Amygdala (tissue), 56 donors: Measurements from ENCODE around the gene RAB11A.

Source experiments
- DNase-seq, 56 donors: peaks; one replicate each; lab custom pipeline; 2025; lab: John Stamatoyannopoulos, UW

RAB11A gene

DNA sequence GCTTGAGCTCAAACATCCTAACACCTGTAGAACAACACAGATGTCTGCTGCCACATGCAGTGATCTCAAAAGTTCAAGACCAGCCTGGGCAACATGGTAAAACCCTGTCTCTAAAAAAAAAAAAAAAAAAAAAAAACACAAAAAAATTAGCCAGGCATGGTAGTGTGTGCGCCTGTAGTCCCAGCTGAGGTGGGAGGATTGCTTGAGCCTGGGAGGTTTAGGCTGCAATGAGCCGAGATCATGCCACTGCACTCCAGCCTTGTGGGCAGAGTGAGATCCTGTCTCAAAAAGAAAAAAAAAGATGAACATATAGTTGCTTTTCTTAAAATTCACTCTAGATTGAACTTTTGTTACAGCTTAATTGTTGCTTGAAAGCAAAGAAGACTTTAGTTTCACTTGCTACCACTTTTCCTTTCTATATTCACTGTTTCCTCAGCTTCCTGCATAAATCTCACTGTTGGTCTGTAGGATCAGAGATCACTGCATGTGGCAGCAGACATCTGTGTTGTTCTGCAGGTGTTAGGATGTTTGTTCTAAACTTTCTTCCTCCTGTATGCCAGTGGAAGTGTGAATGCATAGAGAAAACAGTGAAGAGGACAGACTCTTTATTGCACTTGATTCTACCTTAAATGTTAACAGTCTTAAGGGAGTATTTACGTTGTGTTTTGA, 12.6 kb downstream of the RAB11A start:
- no peak for DNase-seq

DNA sequence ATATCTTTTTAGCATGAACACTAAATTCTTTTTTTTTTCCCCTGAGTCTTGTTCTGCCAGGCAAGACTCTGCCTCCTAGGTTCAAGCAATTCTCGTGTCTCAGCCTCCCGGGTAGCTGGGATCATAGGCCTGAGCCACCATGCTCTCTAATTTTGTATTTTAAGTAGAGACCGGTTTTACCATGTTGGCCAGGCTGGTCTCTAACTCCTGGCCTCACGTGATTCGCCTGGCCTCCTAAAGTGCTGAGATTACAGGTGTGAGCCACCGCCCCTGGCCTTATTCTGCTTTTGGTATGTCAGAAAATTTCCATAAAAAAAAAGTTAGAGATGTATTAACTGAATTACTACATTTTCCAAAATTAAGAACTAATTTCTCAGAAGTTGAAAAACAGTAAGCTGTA, 14.3 kb downstream of the RAB11A start:
- no peak for DNase-seq

DNA sequence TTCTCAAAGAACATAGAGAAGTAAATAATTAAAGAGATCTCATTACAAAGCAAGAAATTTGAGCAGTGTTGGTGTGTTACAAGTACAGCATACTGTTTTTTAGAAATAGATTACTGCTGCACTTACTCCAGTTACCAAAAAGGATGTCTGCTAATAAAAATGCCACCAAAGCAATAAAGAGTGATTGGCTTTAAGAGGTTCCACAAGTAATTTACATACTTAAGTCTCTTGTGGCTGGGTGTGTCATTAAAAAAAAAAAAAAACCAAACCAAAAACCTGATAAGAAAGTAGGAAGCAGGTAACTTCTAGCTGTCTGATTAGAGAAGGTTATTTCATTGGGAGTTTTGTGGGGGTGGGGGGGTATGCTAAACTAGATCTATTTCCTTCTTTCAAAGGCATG, 15.2 kb downstream of the RAB11A start:
- DNase-seq = no peak

DNA sequence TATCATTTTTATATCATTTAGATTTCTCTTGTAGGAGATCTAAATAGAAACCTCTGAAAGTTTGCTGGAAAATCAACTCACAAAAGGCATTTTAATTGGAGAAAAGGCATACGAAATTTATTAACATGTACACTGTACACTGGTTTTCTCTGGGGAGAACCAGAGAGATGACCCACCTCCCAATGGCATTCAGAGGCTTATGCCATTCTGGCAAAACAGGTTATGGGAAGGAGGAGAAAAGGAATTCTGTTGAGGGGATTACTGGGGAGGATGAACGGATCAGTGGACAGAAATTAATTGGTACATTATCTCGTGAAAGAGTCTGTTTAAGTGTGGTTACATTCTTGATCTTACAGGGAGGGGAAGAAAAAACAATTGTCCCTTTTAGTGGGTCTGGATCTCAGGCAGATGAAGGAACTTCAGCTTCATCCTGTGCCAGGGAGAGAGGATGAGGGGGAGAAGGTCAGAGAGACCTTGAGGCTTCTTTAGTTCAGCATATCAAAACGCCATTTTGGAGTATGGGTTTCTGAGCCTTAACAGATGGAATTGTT, 16.5 kb downstream of the RAB11A start:
- no peak for DNase-seq

DNA sequence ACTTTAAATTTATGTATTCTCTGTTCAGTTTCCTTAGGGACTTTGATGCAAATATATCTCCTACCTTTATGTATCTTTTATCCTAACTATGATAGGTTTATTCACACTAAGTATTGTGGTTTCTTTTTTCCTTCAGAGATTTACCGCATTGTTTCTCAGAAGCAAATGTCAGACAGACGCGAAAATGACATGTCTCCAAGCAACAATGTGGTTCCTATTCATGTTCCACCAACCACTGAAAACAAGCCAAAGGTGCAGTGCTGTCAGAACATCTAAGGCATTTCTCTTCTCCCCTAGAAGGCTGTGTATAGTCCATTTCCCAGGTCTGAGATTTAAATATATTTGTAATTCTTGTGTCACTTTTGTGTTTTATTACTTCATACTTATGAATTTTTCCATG, 18.3 kb downstream of the RAB11A start:
- DNase-seq = no peak

DNA sequence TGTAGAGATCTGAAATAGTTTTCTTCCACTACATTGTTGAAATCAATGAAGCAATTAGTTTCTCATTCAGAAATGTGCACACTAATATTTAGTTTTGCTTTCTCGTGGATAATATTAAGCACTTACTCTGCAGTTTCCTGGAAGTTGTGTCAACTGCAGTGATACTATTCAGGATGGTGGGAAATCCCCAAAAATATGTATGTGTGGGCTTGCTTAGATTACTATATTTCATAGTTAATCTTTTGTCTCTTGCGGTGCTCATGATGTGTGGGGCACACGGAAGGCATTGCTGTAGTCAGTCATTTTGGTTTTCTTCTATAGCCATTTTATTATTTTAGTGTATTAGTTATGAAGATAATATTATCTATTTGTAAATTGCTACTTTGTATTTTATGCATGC, 19.7 kb downstream of the RAB11A start:
- no peak for DNase-seq

DNA sequence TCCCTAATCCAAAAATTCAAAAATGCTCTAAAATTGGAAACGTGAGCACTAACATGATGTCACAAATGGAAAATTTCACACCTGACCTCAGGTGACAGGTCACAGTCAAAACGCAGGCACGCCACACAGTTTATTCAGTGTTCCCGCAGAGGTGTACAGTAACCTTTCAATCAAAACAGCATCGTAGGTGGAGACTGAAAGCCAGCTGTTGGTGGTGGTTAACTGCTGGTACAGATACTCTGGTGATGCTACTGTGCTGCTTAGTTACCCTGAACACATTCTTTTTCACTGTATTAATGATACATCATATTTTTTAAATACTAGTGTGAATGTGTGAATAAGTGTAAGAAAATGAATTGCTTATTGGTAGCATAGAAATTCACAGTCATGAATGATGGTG, 23.8 kb downstream of the RAB11A start:
- DNase-seq = no peak

DNA sequence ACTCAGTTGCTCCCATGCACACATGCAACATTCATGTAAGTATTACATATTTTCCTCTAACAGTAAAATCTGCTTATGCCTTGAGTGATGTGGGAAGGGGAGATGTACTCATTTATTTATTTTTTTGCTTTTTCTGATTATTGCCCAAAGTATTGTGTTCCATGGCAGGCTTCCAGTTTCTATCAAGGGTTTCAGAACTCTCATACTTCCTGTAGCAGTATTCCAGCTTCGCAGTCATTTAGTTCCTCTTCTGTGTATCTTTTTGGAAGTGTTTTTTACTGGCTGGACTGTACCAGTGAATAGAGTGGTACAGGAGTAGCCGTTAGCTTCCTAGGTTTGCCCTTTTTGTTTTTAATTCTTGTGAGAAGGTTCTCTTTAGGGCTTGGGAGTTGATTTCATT, 26.9 kb downstream of the RAB11A start:
- no peak for DNase-seq

DNA sequence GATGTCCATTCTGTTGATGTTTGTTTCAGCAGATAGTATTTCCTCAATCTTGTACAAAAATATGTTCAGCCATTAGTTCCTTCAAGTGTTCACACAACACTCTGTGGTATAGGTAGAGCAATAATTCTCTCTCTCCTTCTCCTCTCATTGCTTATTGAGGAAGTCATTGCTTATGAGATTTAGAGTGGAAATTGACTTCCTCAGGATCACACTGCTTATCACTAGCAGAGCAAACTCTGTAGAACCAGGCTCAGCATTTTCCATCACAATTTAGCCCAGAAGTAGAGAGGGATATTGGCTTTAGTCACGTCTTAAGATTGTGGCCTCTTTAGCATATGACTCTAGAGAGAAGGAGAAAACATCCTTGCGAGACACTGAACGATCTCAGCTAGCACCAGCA, 31.2 kb downstream of the RAB11A start:
- DNase-seq = no peak

DNA sequence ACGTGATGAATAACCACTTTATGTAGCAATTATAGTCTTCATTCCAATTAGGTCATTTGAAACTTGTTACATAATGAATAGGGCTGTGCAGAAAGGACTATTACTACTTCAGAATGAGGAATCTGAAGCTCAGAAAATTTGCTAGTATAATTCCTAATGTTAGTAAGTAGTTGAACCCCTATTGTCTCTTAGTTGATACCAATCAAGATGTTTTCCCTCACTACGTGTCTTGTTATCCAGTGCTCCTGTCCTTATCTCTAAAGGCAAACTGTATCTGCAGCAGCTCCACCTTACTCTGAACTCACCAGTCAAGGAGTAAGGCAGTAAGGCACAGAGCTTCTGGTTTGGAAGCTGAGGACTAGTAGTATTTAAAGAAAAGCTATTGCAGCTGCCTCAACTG, 32.0 kb downstream of the RAB11A start:
- DNase-seq = no peak

DNA sequence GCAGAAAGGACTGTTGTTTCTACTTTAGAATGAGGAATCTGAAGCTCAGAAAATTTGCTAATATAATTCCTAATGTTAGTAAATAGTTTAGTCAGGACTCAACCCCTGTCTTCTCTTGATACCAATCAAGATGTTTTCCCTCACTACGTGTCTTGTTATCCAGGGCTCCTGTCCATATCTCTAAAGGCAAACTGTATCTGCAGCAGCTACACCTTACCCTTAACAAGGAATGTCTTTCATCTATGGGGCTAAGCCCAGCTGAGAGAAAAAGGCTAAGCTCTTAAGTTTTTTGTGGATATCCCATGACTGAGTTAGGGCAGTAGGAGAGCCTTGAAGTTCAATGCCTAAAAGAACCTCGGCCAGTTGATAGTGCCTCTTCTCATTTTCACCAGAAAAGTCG, 32.5 kb downstream of the RAB11A start:
- DNase-seq = no peak

DNA sequence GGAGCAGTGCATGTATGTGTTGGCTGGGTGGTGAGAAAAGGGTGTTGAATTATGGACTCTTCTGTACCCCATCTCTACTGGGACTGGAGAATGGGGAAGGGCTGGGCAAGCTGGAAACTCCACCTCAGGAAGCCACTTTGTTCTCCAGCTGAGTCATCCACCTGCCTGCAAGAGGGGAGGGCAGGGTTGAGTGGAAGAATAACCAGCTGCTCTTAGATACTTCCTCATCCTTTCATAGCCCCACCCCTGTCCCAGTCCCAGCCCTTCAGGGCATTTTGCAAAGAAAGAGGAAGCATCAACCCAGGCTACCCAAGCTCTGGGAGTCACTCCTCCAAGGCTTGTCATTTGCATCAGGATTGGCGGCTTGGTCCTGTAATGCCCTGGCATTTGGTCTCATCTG, 33.1 kb downstream of the RAB11A start:
- DNase-seq = peak in 2 of 56 donors; percentile 31 to 51

DNA sequence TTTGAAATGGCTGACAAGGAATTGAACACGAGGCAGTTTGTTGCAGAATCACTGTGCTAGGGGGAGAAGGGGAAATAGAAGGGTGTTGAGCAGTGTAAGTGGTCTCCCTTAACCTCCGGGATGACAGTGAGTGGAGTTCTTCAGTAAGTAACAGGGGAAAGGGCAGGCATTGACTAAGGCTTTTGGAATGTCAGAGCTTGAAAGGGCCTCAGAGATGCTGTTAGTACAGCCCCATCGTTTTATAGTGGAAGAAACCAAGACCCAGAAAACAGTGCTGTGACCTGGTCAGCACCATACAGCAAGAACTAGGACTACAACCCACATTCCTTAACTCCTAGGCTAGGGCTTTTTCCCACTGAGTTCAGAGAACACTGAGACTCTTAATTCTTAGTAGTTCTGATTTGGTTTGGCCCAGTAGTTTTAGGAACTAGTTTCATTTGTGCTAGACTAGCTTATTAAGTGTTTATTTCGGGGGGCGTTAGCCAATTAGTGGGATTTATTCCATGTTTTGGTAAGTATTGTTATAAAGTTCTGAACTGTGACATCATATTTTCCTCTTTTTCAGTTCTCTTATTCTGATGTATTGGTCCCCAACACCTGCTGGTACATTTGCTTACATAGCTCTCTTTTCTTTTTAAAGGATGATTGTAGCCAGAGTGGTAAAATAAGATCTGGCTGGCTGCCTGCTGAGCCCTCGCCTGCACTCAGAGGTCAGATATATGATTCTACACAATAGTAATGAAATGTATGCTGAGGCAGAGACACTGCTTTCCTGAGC, 34.2 kb downstream of the RAB11A start:
- no peak for DNase-seq

DNA sequence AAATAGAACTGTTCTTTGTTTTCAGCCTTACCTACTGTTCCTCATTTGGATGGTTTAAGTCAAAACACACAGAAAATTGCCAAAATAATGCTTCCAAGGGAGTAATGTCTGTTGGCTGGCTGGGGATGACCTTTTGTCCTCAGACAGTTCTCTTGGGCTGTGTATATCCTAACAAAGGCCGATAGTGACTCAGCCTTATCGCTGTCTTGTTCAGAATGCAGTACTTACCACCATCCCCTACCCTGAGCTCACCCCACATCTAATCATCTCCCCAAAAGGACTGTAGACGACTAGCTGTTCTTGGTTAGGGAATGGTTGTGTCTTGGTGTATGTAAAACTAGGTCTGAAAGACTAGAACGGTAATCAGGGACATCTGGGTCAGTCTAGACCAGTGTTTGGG, 35.0 kb downstream of the RAB11A start:
- DNase-seq = no peak

DNA sequence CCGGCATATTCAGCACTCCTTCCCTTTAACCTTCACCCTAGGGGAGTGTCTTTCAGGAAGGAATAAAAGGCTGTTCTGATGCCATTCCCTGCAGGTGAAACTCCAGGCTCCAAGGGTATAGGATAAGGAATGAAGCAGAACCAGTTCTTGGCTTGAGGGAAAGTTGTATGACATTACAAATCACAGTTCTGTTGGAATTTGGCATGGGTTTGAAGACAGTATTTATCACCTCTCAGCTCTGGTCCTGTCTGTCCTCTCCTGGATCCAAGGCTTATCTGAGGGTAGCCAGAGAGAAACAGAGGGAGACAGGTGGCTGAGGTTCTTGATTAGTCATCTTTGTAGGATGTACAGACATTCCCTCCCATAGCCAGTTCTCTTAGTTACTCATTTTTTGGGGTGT, 37.1 kb downstream of the RAB11A start:
- DNase-seq = no peak

DNA sequence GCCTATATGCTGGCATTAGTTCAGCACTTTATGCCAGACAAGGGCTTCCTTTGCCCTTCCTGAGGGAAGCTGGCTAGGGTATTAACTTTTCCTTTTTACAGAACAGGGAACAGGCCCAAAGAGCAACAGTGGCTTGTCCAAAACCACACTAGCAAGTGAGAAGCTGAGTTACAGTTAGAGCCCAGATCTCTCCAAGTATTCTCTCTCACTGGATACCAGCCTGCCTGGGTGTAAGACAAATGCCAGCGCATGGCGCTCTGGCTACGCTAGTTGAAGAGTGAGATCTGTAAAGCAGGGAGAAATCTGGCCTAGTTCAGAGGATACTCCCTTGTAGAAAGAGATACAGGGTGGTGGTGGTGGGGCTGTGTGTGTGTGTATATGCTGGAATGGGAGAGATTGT, 38.4 kb downstream of the RAB11A start:
- no peak for DNase-seq

DNA sequence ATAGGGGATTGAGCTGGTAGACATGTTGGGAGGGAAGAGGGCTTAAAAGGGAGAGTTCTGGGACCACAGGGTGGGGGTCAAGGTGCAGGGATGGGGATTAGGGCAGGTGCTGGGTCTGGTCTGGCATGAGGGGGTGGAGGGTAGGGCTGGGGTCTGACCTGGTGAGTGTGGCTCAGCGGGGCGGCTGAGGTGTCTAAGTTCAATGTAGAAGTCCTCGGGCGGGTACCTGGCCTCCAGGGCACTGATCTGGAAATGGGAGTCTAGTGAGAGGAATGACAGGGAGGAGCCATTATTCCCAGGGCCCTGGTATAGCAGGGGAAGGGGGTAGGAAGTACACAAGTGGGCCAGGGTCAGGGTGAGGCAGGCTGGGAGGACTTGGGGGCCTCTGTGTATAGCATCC, 39.6 kb downstream of the RAB11A start:
- no peak for DNase-seq

DNA sequence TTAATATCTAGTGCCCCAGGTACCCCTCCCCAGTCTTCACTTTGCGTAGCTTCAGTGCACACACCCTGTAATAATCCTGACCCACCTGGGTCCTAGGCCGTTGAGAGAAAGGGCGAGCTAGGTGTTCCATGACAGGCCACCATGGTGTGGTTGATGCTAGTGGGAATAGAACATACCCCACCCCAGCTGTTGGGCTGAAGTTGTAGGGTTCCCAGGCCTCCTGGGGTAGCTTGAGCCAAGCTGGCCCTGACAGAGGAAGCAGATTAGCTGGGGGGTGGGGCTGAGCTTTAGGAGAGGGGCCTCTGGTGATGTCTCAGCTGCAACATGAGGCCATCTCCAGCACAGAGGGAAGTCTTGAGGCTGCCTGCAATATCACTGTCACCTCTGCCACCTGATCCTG, 40.5 kb downstream of the RAB11A start:
- DNase-seq = no peak

DNA sequence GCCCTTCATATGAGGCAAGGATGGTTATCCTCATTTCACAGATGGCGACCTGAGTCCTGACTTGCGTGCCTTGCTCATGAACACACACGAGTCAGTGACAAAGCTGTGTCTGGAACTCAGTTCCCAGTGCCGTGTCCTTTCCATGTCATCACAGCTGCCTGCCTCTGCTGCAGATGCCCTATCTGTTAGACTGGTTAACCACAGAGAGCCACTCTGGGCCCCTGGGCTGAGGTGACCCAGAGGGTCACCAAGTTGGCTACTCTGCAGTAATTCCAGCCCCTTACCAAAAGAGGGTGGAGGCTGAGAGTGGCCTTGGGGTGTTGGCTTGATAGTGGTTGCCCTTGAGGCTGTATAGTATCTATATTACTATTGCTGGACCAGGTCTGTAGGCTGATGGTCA, 41.0 kb downstream of the RAB11A start:
- DNase-seq = no peak

DNA sequence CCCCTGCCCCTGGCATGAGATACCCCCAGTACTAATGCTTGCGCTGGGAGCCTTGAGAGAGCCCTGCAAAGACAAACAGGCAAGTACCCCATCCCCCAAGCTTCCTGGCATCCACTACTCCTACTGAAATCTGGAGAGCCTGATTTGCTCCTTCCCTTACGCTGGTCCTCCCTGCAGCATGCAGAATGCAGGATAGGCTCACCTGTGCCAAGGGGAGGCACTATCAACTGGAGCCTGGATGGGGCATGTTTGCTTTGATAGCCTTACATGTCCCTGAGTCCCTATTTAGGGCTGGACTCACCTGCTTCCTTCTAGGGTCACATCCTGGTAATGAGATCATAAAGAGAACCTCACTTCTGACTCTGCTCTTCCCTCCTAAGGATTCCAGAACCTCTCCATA, 42.9 kb downstream of the RAB11A start:
- no peak for DNase-seq

DNA sequence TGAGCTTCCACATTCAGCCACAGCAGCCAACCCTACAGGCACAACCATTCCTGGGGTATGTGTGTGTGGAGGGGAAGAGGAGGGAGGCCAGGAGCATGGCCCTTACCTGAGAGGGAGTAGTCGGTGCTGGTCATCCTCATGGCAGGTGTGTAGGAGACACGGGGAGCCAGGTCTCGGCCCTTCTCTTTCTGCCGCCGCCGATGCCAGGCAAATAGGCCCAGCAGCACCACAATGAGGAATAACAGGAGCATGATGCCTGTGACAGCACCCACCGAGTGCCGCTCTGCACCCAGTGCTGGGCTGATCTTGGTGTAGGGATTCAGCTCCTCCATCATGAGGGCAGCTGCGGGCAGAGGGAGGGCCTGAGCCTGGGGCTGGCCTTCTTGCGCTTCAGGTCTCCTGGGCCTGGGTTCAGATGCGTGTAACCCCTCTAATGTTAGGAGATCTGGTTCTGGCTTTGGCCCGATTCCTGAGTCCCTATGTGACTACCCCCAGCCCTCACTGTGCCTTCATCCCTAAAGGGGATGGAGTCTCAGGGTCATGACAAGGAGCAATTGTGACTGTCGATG, 44.4 kb downstream of the RAB11A start:
- no peak for DNase-seq

DNA sequence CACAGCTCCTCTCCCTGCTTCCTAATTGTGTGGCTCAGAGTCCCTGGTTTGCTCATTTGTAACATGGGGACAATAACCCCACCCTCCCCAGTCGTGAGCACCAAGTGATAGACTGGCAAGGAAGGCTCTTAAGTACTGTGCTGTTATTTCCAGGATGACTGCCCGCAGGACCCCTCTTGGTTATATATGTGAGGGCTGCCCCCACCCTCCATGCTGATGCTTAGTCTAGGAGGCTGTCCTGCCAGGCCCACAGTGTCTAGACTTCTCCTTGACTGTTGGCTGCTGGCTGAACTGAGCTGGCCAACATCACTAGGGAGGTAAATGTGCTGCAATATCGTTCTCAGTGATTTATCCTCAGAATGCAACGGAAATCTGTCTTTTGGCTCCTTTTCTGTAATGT, 45.1 kb downstream of the RAB11A start:
- no peak for DNase-seq
